Lung (tissue), 12 donors: ENCODE data around the gene GRID2. TPM values are rescaled to one million over a fixed set of nuclear protein-coding genes. Genes with fewer than 3 reads are reported as not detected.
"Not testable (repeated sequence)": the region's sequence is repeated elsewhere in the genome, so short reads cannot be mapped to it uniquely, and the experiment has no call there.

Source experiments
- ATAC-seq: fragments of 200-7000 bp; cut with Tn5 transposase; one replicate; pipeline ENCODE4 v1.9.1; 2020; ENCODE audit warnings: moderate number of reproducible peaks; ENCODE audit not compliant: insufficient read depth, low FRiP score
- DNase-seq, 3 donors: peaks; one replicate each; pipeline ENCODE4 v3.0.0-alpha.2; 2013 to 2017
- H3K27ac ChIP-seq, 2 donors: one replicate each; pipeline ENCODE4 v1.5.1; 2013; ENCODE audit warnings: mild to moderate bottlenecking in 2 of 2, moderate library complexity in 2 of 2, control low read depth in 1 of 2, inconsistent platforms in 1 of 2, low read depth in 1 of 2, low read length in 1 of 2
- H3K27me3 ChIP-seq, 3 donors: one replicate each; pipeline ENCODE4 v1.5.1; 2013; ENCODE audit warnings: low read length in 2 of 3; ENCODE audit not compliant: control insufficient read depth in 3 of 3, insufficient read depth in 3 of 3
- H3K36me3 ChIP-seq, 4 donors: one replicate each; pipeline ENCODE4 v1.5.1; 2013; ENCODE audit warnings: low read length in 4 of 4, mild to moderate bottlenecking in 1 of 4, moderate library complexity in 1 of 4; ENCODE audit not compliant: control insufficient read depth in 4 of 4, insufficient read depth in 4 of 4
- H3K4me1 ChIP-seq, 5 donors: one replicate each; pipeline ENCODE4 v1.5.1; 2013; ENCODE audit warnings: low read length in 5 of 5, mild to moderate bottlenecking in 2 of 5, moderate library complexity in 1 of 5; ENCODE audit not compliant: control insufficient read depth in 5 of 5, insufficient read depth in 5 of 5
- H3K4me3 ChIP-seq: one replicate; pipeline ENCODE4 v1.5.1; 2013; ENCODE audit warnings: mild to moderate bottlenecking, control low read depth, moderate library complexity
- H3K9ac ChIP-seq, 2 donors: one replicate each; pipeline ENCODE4 v1.5.1; 2013; ENCODE audit warnings: low read length in 2 of 2, control low read depth in 1 of 2; ENCODE audit not compliant: insufficient read depth in 1 of 2
- H3K9me3 ChIP-seq, 4 donors: one replicate each; pipeline ENCODE4 v1.5.1; 2013; ENCODE audit warnings: low read length in 3 of 4, mild to moderate bottlenecking in 1 of 4, moderate library complexity in 1 of 4; ENCODE audit not compliant: control insufficient read depth in 4 of 4, insufficient read depth in 3 of 4
- WGBS, 2 donors: extraction: QIAGEN DNeasy Blood & Tissue Kit; methylation state at CpG; one replicate each; pipeline ENCODE4 v1.1.7; 2013; 5-methylcytosine and 5-hydroxymethylcytosine counted together
- polyA plus RNA-seq, 2 donors: library from polyadenylated mRNA; stranded (reverse); fragments of 200-250 nt; gene quantifications; one replicate each; pipeline ENCODE4 v1.2.1, GENCODE V29; 2013
- total RNA-seq, 2 donors: library from RNA; depleted of rRNA in 1 of 2; stranded (reverse); fragments of >200 nt in 1 of 2; gene quantifications; one replicate each; pipeline ENCODE4 v1.2.1, GENCODE V29; 2014 to 2021
- TF ChIP-seq, protein P1 (sequence below): IDR thresholded peaks from 2 replicates; pipeline ENCODE4 v1.5.1; 2012; ENCODE audit warnings: mild to moderate bottlenecking; ENCODE audit errors: control extremely low read depth, extremely low read depth
- donor health status: control.
- donor health status: control.
- donor health status: Bipolar disorder and iron deficiency.
- donor health status: healthy.
- donor health status: DM: yes; HTN: yes; CAD: no.

The GRID2 gene
- total and polyA plus RNA-seq, 4 donors = 0.09 to 1.3 TPM; not detected in 2

DNA sequence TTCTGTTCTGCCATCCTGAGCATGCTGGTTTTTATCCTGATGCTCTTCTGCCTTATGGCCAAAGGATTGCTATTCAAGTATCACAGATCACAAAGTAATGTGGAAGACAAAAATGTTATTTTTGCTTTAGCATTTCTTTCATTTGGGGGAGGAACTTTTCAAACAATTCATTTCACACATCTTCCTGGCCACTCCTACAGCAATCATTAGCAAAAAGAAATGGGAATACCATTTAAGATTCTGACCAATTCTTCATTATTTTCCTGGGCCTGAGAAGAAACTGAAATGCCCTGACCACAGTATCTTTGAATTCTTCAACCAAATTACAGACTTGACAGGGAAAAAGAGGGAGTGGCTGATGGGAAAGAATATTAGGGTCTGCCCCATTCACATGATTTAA, 38.0 kb upstream of the GRID2 start:
- H3K4me3 ChIP-seq = no peak overlapping the region
- no peak overlapping the region for H3K9ac ChIP-seq
- H3K9me3 ChIP-seq = no peaks in the 10 kb centered on the region
- ATAC-seq = no peak
- H3K36me3 ChIP-seq = no peaks in the 10 kb centered on the region
- H3K4me1 ChIP-seq = peaks cover 0 to 5% (median 0%) of the 10 kb centered on the region in 5 donors
- no peak for DNase-seq
- H3K27me3 ChIP-seq = no peaks in the 10 kb centered on the region
- TF ChIP-seq, protein P1, sequence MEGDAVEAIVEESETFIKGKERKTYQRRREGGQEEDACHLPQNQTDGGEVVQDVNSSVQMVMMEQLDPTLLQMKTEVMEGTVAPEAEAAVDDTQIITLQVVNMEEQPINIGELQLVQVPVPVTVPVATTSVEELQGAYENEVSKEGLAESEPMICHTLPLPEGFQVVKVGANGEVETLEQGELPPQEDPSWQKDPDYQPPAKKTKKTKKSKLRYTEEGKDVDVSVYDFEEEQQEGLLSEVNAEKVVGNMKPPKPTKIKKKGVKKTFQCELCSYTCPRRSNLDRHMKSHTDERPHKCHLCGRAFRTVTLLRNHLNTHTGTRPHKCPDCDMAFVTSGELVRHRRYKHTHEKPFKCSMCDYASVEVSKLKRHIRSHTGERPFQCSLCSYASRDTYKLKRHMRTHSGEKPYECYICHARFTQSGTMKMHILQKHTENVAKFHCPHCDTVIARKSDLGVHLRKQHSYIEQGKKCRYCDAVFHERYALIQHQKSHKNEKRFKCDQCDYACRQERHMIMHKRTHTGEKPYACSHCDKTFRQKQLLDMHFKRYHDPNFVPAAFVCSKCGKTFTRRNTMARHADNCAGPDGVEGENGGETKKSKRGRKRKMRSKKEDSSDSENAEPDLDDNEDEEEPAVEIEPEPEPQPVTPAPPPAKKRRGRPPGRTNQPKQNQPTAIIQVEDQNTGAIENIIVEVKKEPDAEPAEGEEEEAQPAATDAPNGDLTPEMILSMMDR = no peak
- no peak overlapping the region for H3K27ac ChIP-seq

DNA sequence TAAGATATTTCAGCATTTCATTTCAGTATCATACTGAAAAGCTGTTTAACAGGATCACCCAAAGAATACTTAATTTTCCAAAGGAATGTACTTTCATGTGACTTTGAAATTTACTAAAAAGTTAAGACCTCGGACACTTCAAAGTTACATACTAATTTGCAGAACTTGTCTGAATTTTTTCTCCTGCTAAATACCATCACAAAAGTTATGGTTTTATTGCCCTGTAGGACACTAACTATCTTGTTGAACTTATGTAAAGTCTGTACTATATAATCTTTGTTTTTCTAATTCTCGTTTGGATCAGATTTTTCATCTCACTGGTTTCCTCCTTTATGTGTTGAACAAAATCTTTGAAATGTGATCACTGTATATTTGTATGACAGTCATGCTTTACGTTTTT, 37.2 kb upstream of the GRID2 start:
- DNase-seq (no peak), ATAC-seq (no peak)
- H3K9me3 ChIP-seq = no peaks in the 10 kb centered on the region
- TF ChIP-seq, protein P1 = no peak
- H3K36me3 ChIP-seq = no peaks in the 10 kb centered on the region
- no peak overlapping the region for H3K27ac ChIP-seq
- WGBS, 2 donors = 58 to 74% methylated on average over 3 of the region's 3 CpGs
- H3K4me3 ChIP-seq = no peak overlapping the region
- H3K27me3 ChIP-seq = no peaks in the 10 kb centered on the region
- H3K9ac ChIP-seq = no peak overlapping the region
- peaks cover 0 to 5% (median 0%) of the 10 kb centered on the region in 5 donors for H3K4me1 ChIP-seq

DNA sequence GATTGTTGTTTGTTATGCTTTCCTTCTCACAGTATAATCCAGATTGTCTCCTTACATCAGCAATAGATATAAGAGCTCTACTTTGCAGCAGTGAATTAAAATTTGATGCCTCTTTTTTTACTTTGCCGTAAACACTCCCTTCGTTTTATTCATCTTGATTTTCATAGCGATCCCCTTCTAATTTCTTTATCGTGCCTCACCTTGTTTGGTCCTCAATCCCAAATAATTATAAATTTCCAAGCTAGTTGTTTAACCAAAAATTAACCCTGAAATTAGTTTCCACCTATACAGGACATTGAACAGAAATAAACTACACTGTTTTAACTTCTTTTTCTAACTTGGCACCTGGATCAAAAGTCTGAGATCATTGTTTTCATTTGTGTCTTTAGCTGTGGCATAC, 35.1 kb upstream of the GRID2 start:
- H3K36me3 ChIP-seq = no peaks in the 10 kb centered on the region
- H3K4me1 ChIP-seq = peaks cover 0 to 5% (median 0%) of the 10 kb centered on the region in 5 donors
- ATAC-seq = no peak
- H3K9ac ChIP-seq = no peak overlapping the region
- no peaks in the 10 kb centered on the region for H3K9me3 ChIP-seq
- no peak for DNase-seq
- no peaks in the 10 kb centered on the region for H3K27me3 ChIP-seq
- TF ChIP-seq, protein P1 = no peak
- H3K4me3 ChIP-seq = no peak overlapping the region
- H3K27ac ChIP-seq = no peak overlapping the region
- WGBS, 2 donors = 91 to 94% methylated on average over 4 of the region's 4 CpGs

DNA sequence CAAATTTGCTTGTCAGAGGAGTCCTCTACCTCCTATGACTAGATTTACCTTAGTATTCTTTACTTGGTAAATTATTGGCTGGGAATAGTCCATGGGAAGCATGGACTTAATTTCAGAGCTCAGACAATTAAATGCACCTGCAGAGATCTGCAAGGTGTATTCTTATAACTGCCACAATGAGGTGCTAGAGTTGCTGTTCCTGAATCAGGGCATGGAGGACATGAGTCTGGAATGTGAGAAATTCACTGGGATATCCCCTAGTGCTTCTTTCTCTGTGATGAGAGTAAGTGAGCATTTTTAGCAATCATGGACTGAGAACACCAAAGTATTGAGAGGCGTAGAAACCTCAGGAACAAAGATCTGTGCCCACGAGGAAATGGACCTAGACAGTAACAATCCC, 32.9 kb upstream of the GRID2 start:
- H3K9ac ChIP-seq = no peak overlapping the region
- H3K9me3 ChIP-seq = no peaks in the 10 kb centered on the region
- TF ChIP-seq, protein P1 = no peak
- no peaks in the 10 kb centered on the region for H3K27me3 ChIP-seq
- DNase-seq (no peak), ATAC-seq (no peak)
- 87 to 88% methylated on average over 2 of the region's 2 CpGs for WGBS, 2 donors
- no peak overlapping the region for H3K4me3 ChIP-seq
- no peaks in the 10 kb centered on the region for H3K36me3 ChIP-seq
- H3K27ac ChIP-seq = no peak overlapping the region
- H3K4me1 ChIP-seq = no peaks in the 10 kb centered on the region

DNA sequence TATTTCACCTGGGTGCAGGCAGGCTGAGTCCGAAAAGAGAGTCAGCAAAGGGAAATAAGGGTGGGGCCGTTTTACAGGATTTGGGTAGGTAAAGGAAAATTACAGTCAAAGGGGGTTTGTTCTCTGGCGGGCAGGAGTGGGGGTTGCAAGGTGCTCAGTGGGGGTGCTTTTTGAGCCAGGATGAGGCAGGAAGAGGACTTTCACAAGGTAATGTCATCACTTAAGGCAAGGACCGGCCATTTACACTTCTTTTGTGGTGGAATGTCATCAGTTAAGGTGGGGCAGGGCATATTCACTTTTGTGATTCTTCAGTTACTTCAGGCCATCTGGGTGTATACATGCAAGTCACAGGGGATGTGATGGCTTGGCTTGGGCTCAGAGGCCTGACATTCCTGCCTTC, 32.2 kb upstream of the GRID2 start:
- H3K4me1 ChIP-seq, ATAC-seq, DNase-seq, H3K36me3 ChIP-seq, H3K4me3 ChIP-seq, H3K9ac ChIP-seq, H3K9me3 ChIP-seq, H3K27ac ChIP-seq, H3K27me3 ChIP-seq: not testable (repeated sequence)
- WGBS, 2 donors = 81 to 85% methylated on average over 4 of the region's 4 CpGs
